Measurements from ENCODE around the gene NSDHL.
"Not testable (repeated sequence)": the region's sequence is repeated elsewhere in the genome, so short reads cannot be mapped to it uniquely, and the experiment has no call there.

The NSDHL gene

GRCh38 chrX:152895724-152896420 is 65.0 kb downstream of the NSDHL start:
- FAIRE-seq, result no peak

- no peak for FAIRE-seq
Observed at GRCh38 chrX:152896450-152896849, 65.6 kb downstream of the NSDHL start.

- no peak for FAIRE-seq
Observed at GRCh38 chrX:152897222-152898131, 66.6 kb downstream of the NSDHL start, which contains the start of gene ZNF185. Gene ZNF185, plus strand, starts transcription at chrX:152898067. Its CDS starts 16,423 bp downstream, at chrX:152914490.

GRCh38 chrX:152898442-152898841 is 67.6 kb downstream of the NSDHL start:
- no peak for FAIRE-seq

GRCh38 chrX:152899111-152899873 is 68.4 kb downstream of the NSDHL start:
- no peak for FAIRE-seq

DNA sequence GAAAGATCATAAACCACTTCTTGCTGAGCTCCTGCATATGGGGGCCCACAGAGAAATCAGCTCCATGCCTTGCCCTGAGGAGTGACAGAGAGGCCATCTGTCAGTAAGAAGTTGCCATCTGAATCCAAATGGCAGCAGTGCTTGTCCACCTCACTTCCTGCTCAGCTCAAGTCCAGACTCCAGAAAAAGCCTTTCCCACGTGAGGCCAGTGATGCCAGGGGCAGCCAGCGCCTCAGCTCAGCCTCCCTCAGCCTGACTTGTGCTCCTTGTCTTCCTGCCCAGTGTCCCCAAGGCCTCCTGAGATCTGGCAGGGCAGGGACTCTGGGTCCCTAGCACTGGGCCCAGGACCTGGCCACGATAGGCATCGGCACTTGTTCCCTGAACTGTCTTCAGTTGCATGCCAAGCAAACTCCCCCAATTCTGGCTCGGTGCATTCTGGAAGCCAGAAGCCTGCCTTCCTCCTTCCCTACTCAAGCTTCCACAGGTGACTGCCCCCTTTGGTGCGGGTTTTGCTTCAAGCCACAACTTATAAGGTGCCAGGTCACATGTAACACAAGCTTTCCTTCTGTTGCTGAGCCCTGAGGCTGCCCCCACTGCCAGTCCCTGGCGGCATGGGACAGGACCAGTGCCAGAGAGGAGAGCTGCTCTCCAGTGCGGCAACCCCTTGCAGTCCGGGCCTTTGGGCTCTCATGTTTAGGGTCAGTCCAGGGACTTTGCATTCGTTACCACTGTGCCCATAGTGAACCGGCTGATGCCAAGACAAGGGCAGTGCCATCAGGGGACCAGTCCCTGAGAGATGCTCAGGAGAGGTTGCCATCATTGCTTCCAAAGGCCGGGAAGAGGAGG is 69.2 kb downstream of the NSDHL start:
- FAIRE-seq, result no peak

- no peak for FAIRE-seq
Observed at GRCh38 chrX:152900937-152901445, 70.1 kb downstream of the NSDHL start.

DNA sequence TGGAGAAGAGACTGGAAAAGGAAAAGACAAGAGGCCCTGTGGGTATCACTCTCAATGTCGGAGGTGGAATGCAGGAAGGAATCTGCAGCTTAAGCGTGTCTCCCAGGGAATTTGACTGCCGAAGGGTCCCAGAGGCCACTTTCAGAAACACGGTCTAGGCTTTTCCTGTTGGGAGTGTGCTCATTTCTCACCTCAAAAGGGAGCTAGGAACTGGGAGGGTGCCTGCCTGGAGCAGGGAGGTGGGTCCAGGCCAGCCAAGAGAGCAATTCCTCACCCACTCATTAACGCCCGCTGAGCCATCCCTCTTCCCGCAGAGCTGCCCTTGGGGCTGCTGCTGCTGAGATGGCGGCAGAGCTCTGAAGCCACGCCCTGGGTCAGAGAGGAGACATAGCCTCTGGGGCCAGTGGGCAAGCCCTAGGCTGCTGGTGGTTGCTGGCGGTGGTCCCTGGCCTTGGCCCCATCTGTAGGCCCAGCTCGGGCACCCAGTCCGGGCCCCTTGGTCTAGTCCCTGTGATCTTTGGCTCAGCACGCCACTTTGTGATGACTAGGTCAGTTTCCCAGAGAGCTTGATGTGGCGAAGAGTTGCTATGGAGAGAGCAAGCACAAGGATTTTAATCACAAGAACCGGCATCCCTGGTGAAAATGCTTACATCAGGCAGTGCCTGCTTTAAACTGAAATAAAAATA is 71.1 kb downstream of the NSDHL start:
- no peak for FAIRE-seq

GRCh38 chrX:152902502-152902820 is 71.6 kb downstream of the NSDHL start:
- FAIRE-seq, result no peak

- FAIRE-seq, result no peak
Observed at GRCh38 chrX:152903589-152903988, 72.7 kb downstream of the NSDHL start.

DNA sequence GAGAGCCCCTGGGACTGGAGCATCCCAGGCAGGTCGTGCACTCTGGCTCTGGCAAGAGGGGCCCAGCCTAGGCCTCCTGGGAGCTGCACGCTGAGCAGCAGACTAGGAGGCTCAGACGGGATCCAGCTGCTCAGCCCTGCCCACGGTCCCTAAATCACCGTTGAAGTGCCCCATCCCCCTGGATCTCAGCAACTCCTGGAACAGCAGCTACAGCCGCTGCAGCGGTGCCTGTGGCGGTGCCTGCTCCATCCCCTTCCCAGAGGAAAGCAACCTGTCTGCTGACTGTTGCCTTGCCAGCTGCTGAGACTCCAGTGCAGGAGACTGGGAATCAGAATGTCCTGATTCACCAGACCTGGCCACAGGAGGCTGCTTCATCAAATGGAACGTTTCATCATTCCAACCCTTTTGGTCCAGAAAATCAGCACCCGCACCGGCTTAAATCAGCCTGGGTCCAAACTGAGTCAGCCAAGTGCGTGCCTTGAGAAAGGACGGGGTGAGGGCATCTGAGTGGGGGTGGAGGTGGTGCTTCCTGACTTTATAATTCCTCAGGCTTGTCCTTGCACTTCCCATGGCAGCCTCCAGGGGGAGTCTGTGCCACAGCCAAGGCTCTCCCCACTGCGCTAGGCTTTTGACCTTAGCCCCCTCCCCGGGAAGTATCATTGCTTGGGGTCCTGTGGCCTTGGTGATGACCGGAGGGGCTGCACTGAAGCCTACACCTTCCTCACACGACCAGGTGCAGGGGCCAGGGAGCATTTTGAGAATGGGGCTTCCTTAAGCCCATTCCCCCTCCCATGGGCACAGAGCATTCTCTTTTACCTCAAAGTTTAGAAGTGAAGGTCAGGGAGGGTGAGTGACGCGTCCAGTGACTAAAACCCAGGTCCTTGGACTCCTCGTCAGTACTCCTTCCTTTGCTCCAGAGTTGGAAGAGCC is 73.6 kb downstream of the NSDHL start:
- FAIRE-seq, result no peak

- no peak for FAIRE-seq
Observed at GRCh38 chrX:152905081-152905420, 74.2 kb downstream of the NSDHL start.

DNA sequence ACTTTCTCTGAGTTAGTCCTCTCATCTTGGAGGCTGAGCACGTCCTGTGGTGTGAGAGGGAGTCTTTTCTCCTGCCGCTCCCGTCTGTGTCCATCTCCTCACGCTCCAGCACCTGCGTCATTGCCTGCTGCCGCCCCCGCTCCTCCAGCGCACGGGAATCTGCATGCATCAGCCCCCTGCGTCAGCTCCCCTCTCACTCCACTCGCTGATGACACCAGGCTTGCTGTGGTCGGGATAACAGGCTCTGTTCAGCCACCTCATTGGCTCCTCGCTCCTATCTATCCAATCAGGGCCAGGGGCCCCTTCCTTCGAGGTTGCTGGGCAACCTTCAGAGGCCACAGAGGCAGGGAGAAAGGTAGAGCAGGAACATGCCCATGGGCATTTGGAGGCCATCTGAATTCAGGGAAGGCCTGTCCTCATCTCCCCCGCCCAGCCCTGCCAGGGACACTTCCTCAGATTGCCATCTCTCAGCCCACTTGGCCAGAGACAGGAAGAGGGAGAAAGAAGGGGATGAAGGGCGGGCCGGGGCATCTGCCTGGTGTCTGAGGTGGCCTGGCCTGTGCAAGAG is 76.3 kb downstream of the NSDHL start:
- no peak for FAIRE-seq

GRCh38 chrX:152908486-152908885 is 77.6 kb downstream of the NSDHL start:
- no peak for FAIRE-seq

- not testable (repeated sequence) for FAIRE-seq
Observed at GRCh38 chrX:152910018-152910417, 79.2 kb downstream of the NSDHL start.

DNA sequence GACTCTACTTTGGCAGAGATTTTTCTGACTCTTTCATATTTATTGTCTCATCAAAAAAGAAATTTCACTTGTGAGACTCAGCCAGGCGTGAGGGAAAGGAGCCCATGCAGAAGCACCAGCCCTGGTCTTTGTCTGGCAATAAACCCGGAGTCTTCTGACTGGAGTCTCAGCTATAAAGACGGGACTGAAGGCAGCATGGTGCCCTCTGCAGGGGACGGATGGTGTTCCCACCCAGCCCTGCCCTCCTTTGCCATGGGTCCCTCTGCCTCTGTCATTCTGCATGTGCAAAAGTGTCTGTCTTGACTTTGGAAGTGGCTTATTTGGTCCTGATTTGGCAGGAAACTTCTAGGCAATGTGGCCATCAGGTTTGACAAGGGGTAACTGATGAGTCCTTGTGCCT is 81.2 kb downstream of the NSDHL start:
- FAIRE-seq, result no peak

DNA sequence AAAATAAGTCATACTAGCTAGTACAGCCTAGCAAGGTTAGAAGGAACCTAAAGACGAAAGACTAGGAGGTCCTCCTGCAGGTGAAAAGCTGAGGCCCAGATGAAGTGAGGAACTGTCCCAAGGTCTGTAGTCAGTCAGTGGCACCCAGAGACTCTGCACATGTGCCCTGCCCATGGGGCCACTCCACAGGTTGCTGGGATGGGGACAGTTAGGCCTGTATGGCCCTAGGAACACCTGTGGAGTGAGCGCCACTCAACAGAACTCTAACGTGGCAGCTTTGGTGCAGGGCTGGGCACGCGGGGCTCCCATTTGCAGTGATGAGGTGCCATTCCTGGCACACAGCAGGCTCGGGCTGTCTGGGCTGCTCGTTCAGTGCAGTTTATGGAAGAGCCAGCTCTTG is 81.8 kb downstream of the NSDHL start:
- no peak for FAIRE-seq

DNA sequence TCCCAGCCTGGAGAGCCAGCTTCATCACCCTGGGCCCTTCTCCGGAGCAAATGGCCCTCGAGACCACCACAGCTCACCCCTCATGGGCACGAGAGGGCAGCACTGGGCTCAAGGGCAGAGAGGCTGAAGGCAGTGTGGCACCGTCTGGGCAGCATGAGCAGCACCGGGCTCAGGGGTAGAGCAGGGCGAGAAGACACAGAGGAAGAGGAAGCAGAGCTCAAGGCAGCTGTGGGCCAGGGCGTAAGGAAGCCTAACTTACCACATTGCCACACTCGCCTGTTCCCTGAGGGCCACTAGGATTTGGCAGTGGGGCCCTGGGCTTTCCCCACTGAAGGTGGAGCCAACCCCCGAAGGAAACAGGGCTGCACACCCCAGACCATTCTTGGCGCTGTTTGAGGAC is 82.5 kb downstream of the NSDHL start:
- FAIRE-seq, result no peak

DNA sequence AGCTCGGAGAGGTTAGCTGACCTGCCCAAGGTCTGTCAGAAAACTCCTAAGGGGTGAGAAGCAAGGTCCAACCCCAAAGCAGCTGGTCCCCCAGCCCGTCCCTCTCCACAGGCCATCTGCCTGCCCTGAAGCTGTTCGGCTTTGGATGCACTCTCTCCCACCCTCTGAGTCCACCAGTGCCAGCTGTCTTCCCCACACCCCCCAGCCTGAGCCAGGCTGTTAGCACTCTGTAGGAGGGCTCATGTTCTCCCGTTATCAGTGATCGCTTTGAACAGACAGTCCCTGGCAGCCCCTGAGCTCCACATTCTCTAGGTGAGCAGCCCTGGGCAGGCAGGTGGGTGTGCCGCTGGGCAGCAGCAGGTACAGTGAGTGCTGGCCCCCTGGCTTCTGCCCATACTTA is 83.0 kb downstream of the NSDHL start:
- FAIRE-seq, result no peak

Measured in colon (tissue), 2 donors.